ENCODE results near the gene MZT2A. TPM values are rescaled to one million over a fixed set of nuclear protein-coding genes. Genes with fewer than 3 reads are reported as not detected.
"Not testable (repeated sequence)": the region's sequence is repeated elsewhere in the genome, so short reads cannot be mapped to it uniquely, and the experiment has no call there.

The MZT2A gene
- total RNA-seq, 2 experiments from 2014 or later = 233 to 253 TPM

- H3K36me3 Mint-ChIP-seq = peaks cover 11% of the 10 kb centered on the region
- H3K4me1 Mint-ChIP-seq = peaks cover 34% of the 10 kb centered on the region
- no peaks in the 10 kb centered on the region for H3K9me3 Mint-ChIP-seq
Measured at GRCh38 chr2:131492418-131493198, 411 bp upstream of the MZT2A start.

GRCh38 chr2:131491469-131491836 is 744 bp downstream of the MZT2A start:
- Mint-ChIP-seq H3K4me3 (peak overlapping the region; percentile 91), H3K27ac (peak overlapping the region; percentile 92), H3K4me1 (peaks cover 29% of the 10 kb centered on the region)
- not testable (repeated sequence) for H3K36me3 Mint-ChIP-seq; ATAC-seq (ENCODE audit: low read depth); H3K27me3 Mint-ChIP-seq; DNase-seq; H3K9me3 Mint-ChIP-seq
- POLR2A ChIA-PET = interaction anchor here (2.1 to 3.2 kb wide), 2 partner anchors 12 to 191 kb away, joined by 6 to 41 read pairs; no protein-coding TSS in a partner anchor

More at GRCh38 chr2:131492418-131493198, 411 bp upstream of the MZT2A start:
- DNase-seq = peak; percentile 97
- ATAC-seq (ENCODE audit: low read depth) = peak; percentile 85
- Mint-ChIP-seq H3K4me3 (peak overlapping the region; percentile 97), H3K27ac (peak overlapping the region; percentile 99), H3K27me3 (no peaks in the 10 kb centered on the region)
- POLR2A ChIA-PET = interaction anchor here (0.7 to 3.2 kb wide), 7 partner anchors 9 to 399 kb away, joined by 3 to 41 read pairs (median 5); partner anchors contain the start of gene FAM168B

DNA sequence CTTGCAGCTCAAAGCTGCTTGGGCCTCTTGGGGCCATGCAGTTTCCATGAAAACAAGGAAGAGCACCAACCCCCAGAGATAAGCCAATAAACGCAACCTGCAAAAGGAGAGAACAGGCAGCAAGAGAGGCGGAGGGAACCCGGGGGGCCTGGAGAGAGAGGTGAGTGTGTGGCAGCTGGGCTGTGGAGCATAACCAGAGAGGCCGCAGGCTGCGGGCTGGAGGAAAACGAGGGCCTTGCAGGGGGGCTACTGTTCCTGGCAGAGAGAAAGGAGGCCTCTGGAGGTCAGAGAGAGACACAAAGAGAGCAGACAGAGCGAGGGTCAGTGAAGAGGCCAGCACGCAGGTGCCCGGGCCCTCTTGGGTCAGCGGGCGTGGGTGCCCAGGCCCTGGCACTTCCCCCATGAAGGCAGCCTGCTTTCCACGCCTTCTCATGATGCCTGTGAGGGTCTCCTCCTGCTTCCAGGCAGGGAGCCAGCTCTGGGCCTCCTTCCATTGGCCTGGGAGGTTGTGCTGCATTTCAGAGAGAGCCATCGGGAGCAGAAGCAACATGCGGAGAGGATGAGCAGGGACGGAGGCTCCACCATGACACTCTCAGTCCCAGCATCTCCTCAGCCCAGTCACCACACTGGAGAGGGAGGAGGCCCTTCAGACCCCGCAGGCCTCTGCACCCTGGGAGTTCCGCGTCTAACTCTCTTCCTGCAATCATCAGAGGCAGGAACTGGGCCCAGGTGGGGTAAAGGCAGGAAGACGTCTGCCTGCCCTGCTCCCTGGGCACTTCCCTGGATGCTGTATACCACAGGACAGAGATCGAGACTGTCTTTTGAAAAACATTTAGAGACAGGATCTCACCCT is 1.4 kb downstream of the MZT2A start:
- H3K27me3 Mint-ChIP-seq; H3K36me3 Mint-ChIP-seq; H3K9me3 Mint-ChIP-seq; POLR2A ChIA-PET; ATAC-seq (ENCODE audit: low read depth): not testable (repeated sequence)
- Mint-ChIP-seq H3K27ac (peak overlapping the region; percentile 92), H3K4me3 (peak overlapping the region; percentile 91), H3K4me1 (peaks cover 32% of the 10 kb centered on the region)
- DNase-seq = peak; percentile 50

DNA sequence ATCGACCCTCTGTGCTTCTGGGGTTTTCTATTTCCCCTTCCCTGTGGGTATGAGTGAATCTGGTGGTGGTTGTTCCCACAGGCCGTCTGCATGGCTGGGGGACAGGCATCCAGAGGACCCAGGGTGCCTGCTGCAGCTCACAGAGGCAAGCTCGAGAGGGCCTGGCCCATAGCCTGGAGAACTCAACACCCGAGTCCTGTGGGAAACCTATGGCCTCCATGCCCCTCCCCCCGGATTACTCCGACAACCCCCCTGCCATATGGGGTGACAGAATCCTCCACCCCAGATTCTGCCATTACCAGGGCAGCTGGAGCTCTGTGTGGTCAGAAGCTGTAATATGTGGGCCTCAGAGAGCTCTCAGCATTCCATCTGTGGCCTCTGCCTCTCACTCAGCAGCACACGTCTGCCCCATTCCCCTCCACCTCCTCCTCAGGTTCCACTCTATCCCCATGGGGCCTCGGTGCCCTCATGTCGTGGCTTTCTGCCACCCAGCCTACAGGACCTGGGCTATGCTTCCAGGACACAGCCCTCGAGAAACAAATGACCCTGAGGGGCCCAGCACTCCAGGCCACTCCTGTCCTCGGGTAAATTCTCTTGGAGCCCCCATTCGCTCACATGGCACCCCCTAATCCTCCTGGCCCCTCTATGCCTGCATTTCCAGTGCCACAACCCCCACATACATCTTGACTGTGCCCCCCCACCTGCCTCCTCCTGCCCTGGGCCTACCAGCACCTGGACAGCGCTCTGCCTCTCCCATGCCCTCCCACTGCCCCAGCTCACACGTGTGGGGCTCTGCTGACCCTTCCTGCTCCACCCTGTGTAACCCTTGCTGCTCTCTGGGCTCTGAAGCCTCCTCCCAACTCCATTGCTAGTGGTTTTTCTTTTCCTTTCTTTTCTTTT is 3.6 kb downstream of the MZT2A start:
- DNase-seq (no peak), ATAC-seq (ENCODE audit: low read depth) (no peak)
- H3K36me3 Mint-ChIP-seq = peaks cover 10% of the 10 kb centered on the region
- peaks cover 26% of the 10 kb centered on the region for H3K4me1 Mint-ChIP-seq
- peak overlapping the region; percentile 40 for H3K4me3 Mint-ChIP-seq
- no peaks in the 10 kb centered on the region for H3K27me3 Mint-ChIP-seq
- no peaks in the 10 kb centered on the region for H3K9me3 Mint-ChIP-seq
- POLR2A ChIA-PET = interaction anchor here (0.6 to 1.1 kb wide), 3 partner anchors 433 to 1304 kb away, joined by 3 to 12 read pairs (median 3); no protein-coding TSS in a partner anchor
- H3K27ac Mint-ChIP-seq = peak overlapping the region; percentile 11

DNA sequence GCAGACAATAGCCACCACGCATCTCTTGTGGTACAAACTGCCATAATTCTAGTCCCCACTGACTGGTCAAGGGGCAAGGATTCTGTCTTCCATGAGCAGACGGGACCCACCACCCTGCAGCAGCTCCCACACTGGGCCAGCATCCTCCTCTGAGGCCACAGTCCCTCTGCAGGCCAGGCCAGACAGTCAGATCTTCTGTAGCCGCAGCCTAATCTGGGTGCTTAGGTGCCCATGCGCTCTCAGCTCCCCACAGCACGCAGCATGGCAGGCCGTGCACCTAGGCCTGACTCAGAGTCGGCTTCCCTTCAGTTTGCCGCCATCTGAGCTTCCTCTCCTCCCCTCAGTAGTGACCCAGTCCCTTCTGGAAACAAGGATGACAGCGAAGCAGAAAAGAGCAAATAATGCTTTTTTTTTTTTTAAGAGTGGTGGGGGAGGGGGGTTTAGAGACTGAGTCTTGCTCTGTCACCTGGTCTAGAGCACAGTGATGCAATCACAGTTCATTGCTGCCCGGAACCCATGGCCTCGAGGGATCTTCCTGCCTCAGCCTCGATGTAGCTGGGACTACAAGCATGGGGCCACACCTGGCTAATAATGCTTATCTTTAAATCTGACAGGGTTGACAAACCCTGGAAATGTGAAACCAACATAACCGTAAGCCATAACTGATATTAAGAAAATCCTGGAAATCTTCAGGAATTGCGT is 5.8 kb downstream of the MZT2A start:
- H3K4me3 Mint-ChIP-seq; H3K9me3 Mint-ChIP-seq; DNase-seq; H3K27me3 Mint-ChIP-seq; POLR2A ChIA-PET; ATAC-seq (ENCODE audit: low read depth): not testable (repeated sequence)
- peaks cover 29% of the 10 kb centered on the region for H3K4me1 Mint-ChIP-seq
- H3K36me3 Mint-ChIP-seq = peaks cover 12% of the 10 kb centered on the region
- H3K27ac Mint-ChIP-seq = peak overlapping the region; percentile 61

- ATAC-seq (ENCODE audit: low read depth); H3K27me3 Mint-ChIP-seq; H3K9me3 Mint-ChIP-seq; DNase-seq; POLR2A ChIA-PET; H3K4me3 Mint-ChIP-seq; H3K36me3 Mint-ChIP-seq; H3K27ac Mint-ChIP-seq: not testable (repeated sequence)
- H3K4me1 Mint-ChIP-seq = peaks cover 24% of the 10 kb centered on the region
Measured at GRCh38 chr2:131484906-131485460, 7.2 kb downstream of the MZT2A start.

- H3K4me1 Mint-ChIP-seq = peaks cover 20% of the 10 kb centered on the region
- H3K27me3 Mint-ChIP-seq; ATAC-seq (ENCODE audit: low read depth); H3K27ac Mint-ChIP-seq; H3K9me3 Mint-ChIP-seq; H3K4me3 Mint-ChIP-seq; DNase-seq: not testable (repeated sequence)
- H3K36me3 Mint-ChIP-seq = peaks cover 10% of the 10 kb centered on the region
- POLR2A ChIA-PET = interaction anchor here (0.7 kb wide), 1 partner anchor 8 kb away, joined by 3 read pairs; no protein-coding TSS in a partner anchor
Measured at GRCh38 chr2:131483981-131484820, 8.0 kb downstream of the MZT2A start.

GRCh38 chr2:131482506-131483155 is 9.6 kb downstream of the MZT2A start:
- H3K27ac Mint-ChIP-seq; POLR2A ChIA-PET; H3K4me1 Mint-ChIP-seq; H3K27me3 Mint-ChIP-seq; H3K9me3 Mint-ChIP-seq; H3K36me3 Mint-ChIP-seq; DNase-seq; ATAC-seq (ENCODE audit: low read depth); H3K4me3 Mint-ChIP-seq: not testable (repeated sequence)

DNA sequence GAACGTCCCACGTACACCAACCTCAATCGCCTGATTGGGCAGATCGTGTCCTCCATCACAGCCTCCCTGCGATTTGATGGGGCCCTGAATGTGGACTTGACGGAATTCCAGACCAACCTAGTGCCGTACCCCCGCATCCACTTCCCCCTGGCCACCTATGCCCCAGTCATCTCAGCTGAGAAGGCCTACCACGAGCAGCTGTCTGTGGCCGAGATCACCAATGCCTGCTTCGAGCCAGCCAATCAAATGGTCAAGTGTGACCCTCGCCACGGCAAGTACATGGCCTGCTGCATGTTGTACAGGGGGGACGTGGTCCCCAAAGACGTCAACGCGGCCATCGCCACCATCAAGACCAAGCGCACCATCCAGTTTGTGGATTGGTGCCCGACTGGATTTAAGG is 11.8 kb downstream of the MZT2A start:
- H3K4me3 Mint-ChIP-seq; H3K27me3 Mint-ChIP-seq; DNase-seq; ATAC-seq (ENCODE audit: low read depth); H3K9me3 Mint-ChIP-seq; H3K4me1 Mint-ChIP-seq; H3K27ac Mint-ChIP-seq; POLR2A ChIA-PET: not testable (repeated sequence)
- peaks cover 13% of the 10 kb centered on the region for H3K36me3 Mint-ChIP-seq

DNA sequence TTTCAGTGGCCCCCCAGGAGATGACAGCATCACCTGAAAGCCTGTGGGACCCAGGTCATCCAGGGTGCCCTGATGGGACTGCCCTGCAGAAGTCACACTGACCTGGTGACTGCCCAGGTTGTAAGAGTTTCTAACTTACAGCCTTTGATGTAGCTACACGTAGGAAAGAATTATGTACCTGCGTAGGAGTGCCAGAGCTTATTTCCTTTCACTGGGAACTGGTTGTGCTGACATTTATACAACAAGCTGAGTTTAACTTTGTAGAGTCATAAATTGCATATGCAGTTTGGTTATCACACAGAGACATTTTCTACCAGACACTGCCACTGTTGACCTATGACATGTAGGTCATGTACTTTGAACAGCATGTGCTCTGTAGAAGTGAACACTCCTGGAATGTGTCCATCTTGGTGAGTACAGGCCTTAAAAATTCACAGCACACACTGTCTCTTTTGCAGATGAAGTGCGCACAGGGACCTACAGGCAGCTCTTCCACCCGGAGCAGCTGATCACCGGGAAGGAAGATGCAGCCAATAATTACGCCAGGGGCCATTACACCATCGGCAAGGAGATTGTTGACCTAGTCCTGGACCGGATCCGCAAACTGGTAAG is 13.2 kb downstream of the MZT2A start:
- H3K4me1 Mint-ChIP-seq; H3K27ac Mint-ChIP-seq; POLR2A ChIA-PET; DNase-seq; H3K4me3 Mint-ChIP-seq; H3K9me3 Mint-ChIP-seq; H3K27me3 Mint-ChIP-seq; ATAC-seq (ENCODE audit: low read depth): not testable (repeated sequence)
- H3K36me3 Mint-ChIP-seq = peaks cover 13% of the 10 kb centered on the region

All from activated naive CD8-positive, alpha-beta T cell treated with anti-CD3 and anti-CD28 coated beads, Interleukin-2, amount 10 ng/mL, durations not matched to agents 7 days and 5 days (primary cell).